ENCODE results near the gene SLC9A6. TPM values are rescaled to one million over a fixed set of nuclear protein-coding genes. Genes with fewer than 3 reads are reported as not detected.

SLC9A6 gene
- total and polyA plus RNA-seq, 2 donors (not counting 3 experiments of a cell fraction or from before 2014, with no cell fraction given) = 8.1 to 15.5 TPM

GRCh38 chrX:136061696-136062095 is 76.5 kb downstream of the SLC9A6 start:
- no peak for FAIRE-seq
- intact Hi-C loops (cut with micrococcal nuclease) = no loop called here
- H3K9ac ChIP-seq (replicated peaks; ENCODE audit: extremely low read depth, insufficient read depth, low read length) = no peak overlapping the region
- CTCF ChIA-PET = no interaction called here
- dilution Hi-C loops (cut with MboI; ENCODE audit: extremely low pct_ligation_motif_present, low sequenced_read_pairs) = no loop called here
- no peaks in the 10 kb centered on the region for H3K9me3 ChIP-seq (replicated peaks; ENCODE audit: control insufficient read depth, insufficient read depth, low read length)
- no peaks in the 10 kb centered on the region for H3K9me1 ChIP-seq (replicated peaks; ENCODE audit: control insufficient read depth, extremely low read depth, insufficient read depth, low read length)
- no peak overlapping the region for H3K27ac ChIP-seq (ENCODE audit: insufficient read depth, low read depth, low read length)
- H3K79me2 ChIP-seq (ENCODE audit: control insufficient read depth, insufficient read depth, low read length) = no peaks in the 10 kb centered on the region
- no peaks in the 10 kb centered on the region for H3K27me3 ChIP-seq (ENCODE audit: control insufficient read depth in 2 of 2, insufficient read depth in 2 of 2, low read length in 2 of 2)
- no peaks in the 10 kb centered on the region for H3K36me3 ChIP-seq (ENCODE audit: control insufficient read depth in 2 of 2, extremely low read depth in 1 of 2, insufficient read depth in 2 of 2, low read length in 2 of 2)
- no peak for TF ChIP-seq MAX (IDR thresholded peaks at IDR 0.05; ENCODE audit: insufficient read depth, insufficient read length)
- TF ChIP-seq GATA2 (IDR thresholded peaks at IDR 0.05; ENCODE audit: insufficient read depth, insufficient read length, low read depth, low read length) = no peak
- no peak for TF ChIP-seq MYC (IDR thresholded peaks at IDR 0.05; ENCODE audit: low read depth, low read length)
- no peak for TF ChIP-seq POLR2AphosphoS5 (IDR thresholded peaks at IDR 0.05; ENCODE audit: insufficient read depth, low read depth, low read length)
- TF ChIP-seq EZH2 (IDR thresholded peaks at IDR 0.05; ENCODE audit: borderline replicate concordance, low read depth, low read length, severe bottlenecking) = no peak
- no peak for TF ChIP-seq POLR2A (IDR thresholded peaks at IDR 0.05; ENCODE audit: low read depth, low read length)
- no peak for TF ChIP-seq JUN (IDR thresholded peaks at IDR 0.05; ENCODE audit: borderline replicate concordance, insufficient read depth, insufficient read length, low read depth)
- no peak for TF ChIP-seq CTCF (IDR thresholded peaks at IDR 0.05; ENCODE audit: extremely low read depth in 1 of 2, insufficient read depth in 1 of 2, low read depth in 1 of 2, low read length in 2 of 2)
- no peak for TF ChIP-seq FOS (IDR thresholded peaks at IDR 0.05; ENCODE audit: borderline replicate concordance, insufficient read depth, low read length)
- H3K4me2 ChIP-seq (ENCODE audit: insufficient read depth, low read length) = no peak overlapping the region
- peaks cover 17% of the 10 kb centered on the region for H3K4me1 ChIP-seq (ENCODE audit: control insufficient read depth, extremely low read depth, insufficient read depth, low read length)
- POLR2A ChIA-PET = no interaction called here
- no peak overlapping the region for H3K4me3 ChIP-seq (replicated peaks in 1 of 3; ENCODE audit: insufficient read depth in 1 of 3, low read depth in 1 of 3, low read length in 3 of 3)
- no peak overlapping the region for H2AFZ ChIP-seq (ENCODE audit: low read depth, low read length)
- H4K20me1 ChIP-seq (replicated peaks; ENCODE audit: control insufficient read depth, extremely low read depth, insufficient read depth, low read length) = no peaks in the 10 kb centered on the region
- BruUV-seq (replicated peaks) = no TSS peak
- no peak for DNase-seq (ENCODE audit: low read depth, low spot score)

Data from endothelial cell of umbilical vein (primary cell).